ENCODE data around the gene CA7. TPM values are rescaled to one million over a fixed set of nuclear protein-coding genes. Genes with fewer than 3 reads are reported as not detected.

Gene CA7
- total and polyA plus RNA-seq, 2 donors (not counting 3 experiments of a cell fraction or from before 2014, with no cell fraction given), result not detected

GRCh38 chr16:66809765-66810164 is 34.4 kb upstream of the CA7 start:
- CTCF ChIA-PET, result interaction anchor here (0.9 to 1.4 kb wide), 2 partner anchors 16 to 21 kb away, joined by 3 read pairs; partner anchors contain the start of gene NAE1
- no peaks in the 10 kb centered on the region for H3K9me3 ChIP-seq (replicated peaks; ENCODE audit: control insufficient read depth, insufficient read depth, low read length)
- no TSS peak for BruUV-seq (replicated peaks)
- TF ChIP-seq MAX (IDR thresholded peaks at IDR 0.05; ENCODE audit: insufficient read depth, insufficient read length) (no peak), POLR2AphosphoS5 (IDR thresholded peaks at IDR 0.05; ENCODE audit: insufficient read depth, low read depth, low read length) (no peak), MYC (IDR thresholded peaks at IDR 0.05; ENCODE audit: low read depth, low read length) (no peak), POLR2A (IDR thresholded peaks at IDR 0.05; ENCODE audit: low read depth, low read length) (no peak), FOS (IDR thresholded peaks at IDR 0.05; ENCODE audit: borderline replicate concordance, insufficient read depth, low read length) (no peak), CTCF (IDR thresholded peaks at IDR 0.05; ENCODE audit: extremely low read depth in 1 of 2, insufficient read depth in 1 of 2, low read depth in 1 of 2, low read length in 2 of 2) (no peak), JUN (IDR thresholded peaks at IDR 0.05; ENCODE audit: borderline replicate concordance, insufficient read depth, insufficient read length, low read depth) (no peak), GATA2 (IDR thresholded peaks at IDR 0.05; ENCODE audit: insufficient read depth, insufficient read length, low read depth, low read length) (no peak), EZH2 (IDR thresholded peaks at IDR 0.05; ENCODE audit: borderline replicate concordance, low read depth, low read length, severe bottlenecking) (no peak)
- intact Hi-C loops (cut with micrococcal nuclease), result no loop called here
- H3K4me3 ChIP-seq (replicated peaks in 1 of 3; ENCODE audit: insufficient read depth in 1 of 3, low read depth in 1 of 3, low read length in 3 of 3), result no peak overlapping the region
- POLR2A ChIA-PET, result no interaction called here
- H4K20me1 ChIP-seq (replicated peaks; ENCODE audit: control insufficient read depth, extremely low read depth, insufficient read depth, low read length), result no peaks in the 10 kb centered on the region
- H3K4me1 ChIP-seq (ENCODE audit: control insufficient read depth, extremely low read depth, insufficient read depth, low read length), result no peaks in the 10 kb centered on the region
- H3K27ac ChIP-seq (ENCODE audit: insufficient read depth, low read depth, low read length), result no peak overlapping the region
- dilution Hi-C loops (cut with MboI; ENCODE audit: extremely low pct_ligation_motif_present, low sequenced_read_pairs), result no loop called here
- no peak overlapping the region for H2AFZ ChIP-seq (ENCODE audit: low read depth, low read length)
- H3K27me3 ChIP-seq (ENCODE audit: control insufficient read depth in 2 of 2, insufficient read depth in 2 of 2, low read length in 2 of 2), result no peaks in the 10 kb centered on the region
- no peak overlapping the region for H3K9ac ChIP-seq (replicated peaks; ENCODE audit: extremely low read depth, insufficient read depth, low read length)
- H3K9me1 ChIP-seq (replicated peaks; ENCODE audit: control insufficient read depth, extremely low read depth, insufficient read depth, low read length), result no peaks in the 10 kb centered on the region
- DNase-seq (ENCODE audit: low read depth, low spot score) (no peak), FAIRE-seq (no peak)
- H3K36me3 ChIP-seq (ENCODE audit: control insufficient read depth in 2 of 2, extremely low read depth in 1 of 2, insufficient read depth in 2 of 2, low read length in 2 of 2), result peaks cover 5 to 19% of the 10 kb centered on the region in 2 experiments
- H3K4me2 ChIP-seq (ENCODE audit: insufficient read depth, low read length), result no peak overlapping the region
- no peaks in the 10 kb centered on the region for H3K79me2 ChIP-seq (ENCODE audit: control insufficient read depth, insufficient read depth, low read length)
